ENCODE data around the gene PAK6.

Gene PAK6

DNA sequence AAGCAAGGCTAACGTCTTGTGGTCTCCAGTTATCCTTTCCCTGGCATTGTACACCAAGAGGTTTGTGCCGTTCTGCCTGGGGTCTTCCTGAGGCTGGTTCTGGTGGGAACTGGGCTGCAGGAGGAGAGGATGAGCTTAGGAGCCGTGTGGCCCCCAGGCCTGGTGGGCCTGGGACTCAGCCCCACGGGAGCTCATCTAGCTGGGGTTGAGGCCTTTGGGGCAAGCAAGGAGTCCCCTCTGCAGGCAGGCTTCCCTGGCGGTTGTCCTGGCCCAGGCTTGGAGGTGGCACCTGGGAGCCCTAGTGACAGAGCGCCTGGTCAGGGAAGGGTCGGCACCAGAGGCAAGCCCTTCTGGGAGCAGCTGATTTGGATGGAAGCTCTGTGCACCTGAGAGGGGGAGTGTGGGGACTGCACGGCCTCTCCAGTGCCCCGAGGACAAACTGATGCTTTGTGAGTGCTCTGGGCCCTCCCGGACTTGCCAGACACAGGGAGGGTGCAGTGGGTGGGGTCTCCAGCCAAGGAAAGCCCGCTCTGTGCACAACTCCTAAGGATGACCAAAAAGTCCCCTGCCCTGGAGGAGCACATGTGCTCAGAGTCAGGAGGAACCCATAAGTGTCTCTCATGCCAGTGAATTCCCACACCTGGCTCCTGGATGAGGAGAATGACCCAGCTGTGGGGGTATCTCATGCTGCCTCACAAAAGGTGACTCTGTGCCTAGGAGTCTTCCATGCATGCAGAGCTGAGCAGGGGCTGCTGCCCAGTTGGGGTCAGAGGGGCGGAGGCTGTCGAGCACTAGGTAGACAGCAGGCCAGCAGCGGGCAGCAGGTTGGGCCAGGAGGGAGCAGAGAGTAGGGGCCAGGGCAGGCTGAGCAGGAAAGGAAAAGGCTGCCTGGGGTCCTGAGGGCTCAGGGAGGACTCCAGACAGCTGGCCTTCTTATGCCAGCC is 2.7 kb downstream of the PAK6 start:
- no peak for DNase-seq

- no peak for DNase-seq
These were observed 3.3 kb downstream of the PAK6 start for GRCh38 chr15:40242213-40242599.

DNA sequence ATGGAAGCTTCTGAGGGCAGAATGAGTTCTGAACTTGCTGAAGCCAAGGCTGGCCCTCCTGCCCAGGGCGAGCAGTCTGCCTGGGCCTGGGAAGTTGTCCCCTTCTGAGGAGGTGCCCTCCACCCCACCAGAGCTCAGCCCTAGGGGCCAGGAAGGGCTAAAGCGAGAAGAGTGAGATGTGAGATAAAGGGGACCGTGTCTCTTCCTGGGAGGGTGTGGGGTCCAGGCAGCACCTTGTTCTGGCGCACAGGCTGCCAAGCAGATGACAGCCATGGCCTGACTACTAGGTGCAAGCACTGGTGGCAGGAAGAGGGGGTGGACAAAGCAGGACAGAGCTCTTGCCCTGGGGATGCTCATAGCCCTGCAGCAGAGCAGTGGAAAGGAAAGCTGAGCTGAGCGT is 3.7 kb downstream of the PAK6 start:
- no peak for DNase-seq

- DNase-seq: no peak
These were observed 4.4 kb downstream of the PAK6 start for GRCh38 chr15:40243126-40243810.

DNA sequence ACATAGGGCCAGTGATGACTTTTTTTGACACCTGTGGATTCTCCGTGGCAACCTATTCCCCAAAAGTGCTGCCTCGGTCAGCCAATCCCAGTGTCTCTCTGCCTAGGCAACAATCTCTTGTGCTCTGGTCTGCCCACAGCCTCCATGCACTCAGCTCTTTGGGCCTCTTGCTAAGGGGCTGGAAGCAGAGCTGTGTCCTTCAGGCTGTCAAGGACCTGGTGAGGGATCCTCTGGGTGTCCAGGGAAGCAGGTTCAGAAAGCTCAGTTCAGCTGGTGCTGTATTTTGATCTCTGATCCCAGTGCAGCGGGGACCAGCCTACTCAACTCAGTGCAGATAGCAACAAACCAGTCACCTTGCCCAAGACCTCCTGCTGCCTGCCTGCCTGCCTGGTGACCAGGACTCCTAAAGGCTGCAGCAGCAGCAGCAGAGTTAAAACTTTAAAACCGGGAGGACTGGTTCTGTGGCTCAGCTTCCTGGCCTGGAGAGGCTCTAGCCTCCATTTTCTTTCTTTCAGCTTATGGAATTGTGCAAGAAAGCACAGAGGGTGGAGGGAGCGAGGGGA is 6.2 kb downstream of the PAK6 start:
- no peak for DNase-seq

DNA sequence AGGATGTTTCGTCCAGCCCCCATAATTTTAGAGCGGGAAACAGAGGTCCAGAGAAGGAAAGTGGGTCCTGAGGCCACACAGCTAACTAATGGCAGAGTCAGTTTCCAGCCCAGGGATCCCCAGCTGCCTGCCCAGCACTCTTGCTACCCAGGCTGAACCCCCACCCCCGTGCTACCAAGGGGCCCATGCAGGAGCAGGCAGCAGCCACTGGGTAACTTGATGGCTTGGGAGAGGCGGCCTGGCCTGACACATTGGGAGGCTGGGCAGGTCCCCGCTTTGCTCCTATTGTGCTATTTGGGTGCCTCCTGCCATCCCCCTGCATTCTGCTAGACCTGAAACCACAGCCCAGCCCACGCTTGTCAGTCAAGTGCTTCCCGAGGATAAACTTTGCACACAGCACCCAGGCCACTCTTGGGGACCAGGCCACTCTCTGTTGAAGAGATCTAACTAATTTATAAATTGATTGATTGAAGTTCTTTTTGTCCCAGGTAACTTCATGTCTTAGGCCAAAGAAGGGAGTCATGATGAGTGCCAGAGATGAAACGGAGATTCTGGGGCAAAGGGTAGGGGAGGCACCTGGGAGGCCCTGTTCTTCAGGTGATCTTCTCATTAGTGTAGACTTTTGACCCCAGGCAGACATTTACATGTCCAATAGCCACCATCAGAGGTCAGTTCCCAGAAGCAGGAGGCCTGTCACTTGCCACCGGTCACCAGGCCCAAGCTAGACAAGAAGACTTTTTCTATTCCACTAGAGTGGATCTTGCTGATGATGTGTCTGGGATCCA is 7.0 kb downstream of the PAK6 start:
- DNase-seq: no peak

GRCh38 chr15:40246496-40247280 is 7.8 kb downstream of the PAK6 start:
- DNase-seq: no peak

DNA sequence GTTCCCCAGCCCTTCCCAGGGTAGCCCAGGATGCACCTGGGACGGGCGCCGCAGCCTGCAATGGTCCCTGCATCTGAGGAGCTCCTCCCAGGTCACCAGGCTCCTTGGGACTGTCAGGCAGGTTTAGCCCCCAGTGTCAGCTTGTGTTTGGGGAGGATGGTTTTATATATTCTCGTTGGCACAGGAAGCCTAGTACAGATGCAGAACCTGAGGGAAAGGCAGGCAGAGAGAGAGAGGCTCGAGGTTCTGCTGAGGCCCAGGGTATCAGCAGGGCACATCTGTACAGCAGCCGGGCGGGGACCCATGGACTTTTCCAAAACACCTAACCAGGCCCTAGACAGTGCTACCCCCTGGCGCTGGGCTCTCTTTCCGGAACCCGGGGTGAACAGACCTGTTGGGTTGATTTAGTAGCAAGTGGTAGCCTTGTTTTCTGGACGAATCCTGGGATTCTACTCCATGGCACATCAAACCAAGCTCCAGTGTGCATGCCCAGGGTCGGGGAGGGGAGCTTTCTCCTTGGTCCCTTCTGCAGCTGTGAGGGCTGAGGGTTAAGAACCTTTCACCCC is 8.6 kb downstream of the PAK6 start:
- DNase-seq: no peak

- DNase-seq: no peak
These were observed 9.3 kb downstream of the PAK6 start for GRCh38 chr15:40248006-40248783.

DNA sequence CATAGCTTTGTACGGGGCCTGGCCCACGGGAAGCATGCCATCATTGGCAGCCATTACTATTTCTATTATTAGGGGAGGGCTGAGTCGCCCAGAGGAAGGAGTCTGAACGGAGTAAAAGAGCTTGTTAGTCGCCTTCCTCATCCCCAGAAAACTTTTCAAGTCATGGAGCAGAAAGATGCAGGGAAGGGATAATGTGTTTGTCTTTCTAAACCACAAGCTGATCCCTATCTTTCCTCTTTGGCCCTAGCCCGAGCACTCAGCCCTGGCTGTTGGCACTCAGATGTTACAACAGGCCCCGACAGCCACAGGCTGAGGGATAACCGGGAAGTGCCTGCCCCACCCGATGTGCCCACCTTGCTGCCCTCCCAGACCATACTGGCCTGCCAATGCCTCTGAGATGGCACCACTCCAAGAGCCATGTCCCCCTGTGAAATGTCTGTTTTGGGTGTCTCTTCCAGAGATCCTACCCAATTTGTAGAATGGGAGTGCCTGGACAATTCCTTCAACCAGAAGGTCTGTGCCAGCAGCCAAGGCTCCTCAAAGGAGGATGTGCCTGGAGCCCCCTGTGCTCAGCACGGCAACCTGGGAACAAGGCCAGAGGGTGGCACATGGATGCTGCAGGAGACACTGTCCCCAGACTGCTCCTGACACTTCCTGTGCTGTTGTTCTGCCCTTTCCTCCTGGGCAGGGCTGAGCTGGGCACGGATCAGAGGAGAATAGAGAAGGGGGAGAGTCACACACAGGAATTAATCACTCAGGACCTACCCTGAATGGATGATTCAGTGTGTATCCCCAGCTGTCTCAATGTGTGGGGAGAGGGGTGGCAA is 10.8 kb downstream of the PAK6 start:
- no peak for DNase-seq

DNA sequence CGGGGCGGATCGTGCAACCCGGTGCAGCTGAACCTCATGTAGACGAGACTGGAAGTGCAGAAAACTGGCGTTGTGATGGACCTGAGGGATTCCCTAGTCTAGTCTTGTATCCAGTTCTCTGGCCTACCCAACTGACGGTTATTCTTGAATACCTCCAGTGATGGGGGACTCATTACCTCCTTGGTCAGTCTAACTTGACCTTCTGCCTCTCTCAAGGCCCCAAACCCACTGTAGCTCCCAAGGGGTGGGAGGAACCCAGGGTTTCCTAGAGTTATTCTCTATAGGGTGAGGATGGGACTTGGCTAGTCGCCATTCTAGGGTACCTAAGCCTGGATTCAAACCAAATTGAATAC is 11.4 kb downstream of the PAK6 start:
- no peak for DNase-seq

DNA sequence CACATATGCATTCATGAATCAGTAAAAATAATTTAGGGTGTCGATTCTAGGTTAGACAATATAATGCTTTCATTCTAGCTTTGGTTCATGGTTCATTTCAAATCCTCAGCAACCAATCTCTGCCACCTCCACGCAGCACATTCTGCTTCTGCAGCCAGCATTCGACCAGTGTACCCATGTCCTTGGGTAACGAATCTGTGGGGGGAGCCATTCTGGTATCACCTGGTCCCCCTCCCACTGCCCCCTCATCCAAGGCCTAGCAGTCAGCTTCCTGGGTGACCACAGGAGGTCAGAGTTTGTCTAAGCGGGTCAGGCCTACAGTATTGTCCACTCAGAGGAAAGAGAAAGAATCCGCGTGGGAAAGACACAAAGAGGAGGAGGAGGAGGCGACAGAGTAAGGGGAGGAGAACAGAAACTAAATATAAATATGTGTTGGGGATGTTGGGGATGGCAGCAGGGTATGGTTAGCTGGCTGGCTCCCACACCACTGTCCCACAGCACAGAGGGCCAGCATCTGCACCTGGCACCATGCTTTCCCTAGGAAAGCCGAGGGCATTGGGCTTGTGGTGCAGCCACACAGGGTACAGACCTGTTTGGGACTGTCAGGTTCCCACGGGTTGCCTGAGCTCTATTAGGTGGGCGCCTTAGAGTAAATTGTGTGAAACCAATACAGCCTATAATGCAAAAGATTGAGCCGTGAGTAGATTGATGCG is 12.1 kb downstream of the PAK6 start:
- no peak for DNase-seq

DNA sequence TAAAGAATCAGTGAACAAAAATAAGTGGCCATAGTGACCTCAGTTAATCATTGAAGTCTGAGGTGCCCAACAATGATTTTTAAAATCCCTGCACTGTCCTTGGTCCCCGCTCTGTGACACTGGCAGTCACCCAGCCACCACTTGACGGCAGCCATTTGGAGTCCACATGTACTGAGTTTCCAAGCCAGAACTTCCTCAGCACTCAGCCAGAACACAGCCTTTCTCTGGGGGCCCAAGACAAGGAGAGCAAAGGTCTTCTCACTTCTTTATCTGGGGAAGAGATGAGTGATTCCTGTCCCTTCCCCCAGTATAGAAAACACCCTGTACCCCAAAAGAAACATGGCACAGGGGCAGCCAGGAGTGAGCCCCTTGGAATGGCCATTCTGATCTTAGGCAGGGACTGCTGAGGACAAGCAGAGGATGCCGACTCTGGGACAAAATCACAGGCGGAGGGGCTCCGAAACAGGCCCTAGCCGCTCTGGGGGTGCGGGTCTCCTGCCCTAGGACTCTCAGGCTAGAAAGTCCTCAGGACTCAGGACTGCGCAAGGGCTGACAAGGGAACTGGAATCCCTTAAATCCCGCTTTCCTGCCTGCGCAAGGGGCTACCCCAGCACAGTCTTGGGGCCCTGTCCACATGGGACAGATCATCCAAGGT is 12.8 kb downstream of the PAK6 start:
- no peak for DNase-seq

DNA sequence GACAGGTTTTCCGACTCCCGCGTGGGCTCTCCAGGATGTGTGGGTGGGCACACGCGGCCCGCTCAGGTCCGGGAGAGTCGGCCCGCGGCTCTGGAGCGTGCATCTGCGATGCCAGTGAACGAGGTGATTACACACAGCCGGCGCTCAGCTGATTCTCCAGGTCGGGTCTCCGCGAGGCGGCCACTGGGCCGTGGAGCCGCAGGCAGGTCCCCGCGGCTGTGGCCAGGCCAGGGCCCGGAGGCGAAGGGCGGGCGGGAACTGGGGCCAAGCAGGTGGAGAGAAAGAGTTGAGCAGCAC is 13.2 kb downstream of the PAK6 start:
- no peak for DNase-seq

DNA sequence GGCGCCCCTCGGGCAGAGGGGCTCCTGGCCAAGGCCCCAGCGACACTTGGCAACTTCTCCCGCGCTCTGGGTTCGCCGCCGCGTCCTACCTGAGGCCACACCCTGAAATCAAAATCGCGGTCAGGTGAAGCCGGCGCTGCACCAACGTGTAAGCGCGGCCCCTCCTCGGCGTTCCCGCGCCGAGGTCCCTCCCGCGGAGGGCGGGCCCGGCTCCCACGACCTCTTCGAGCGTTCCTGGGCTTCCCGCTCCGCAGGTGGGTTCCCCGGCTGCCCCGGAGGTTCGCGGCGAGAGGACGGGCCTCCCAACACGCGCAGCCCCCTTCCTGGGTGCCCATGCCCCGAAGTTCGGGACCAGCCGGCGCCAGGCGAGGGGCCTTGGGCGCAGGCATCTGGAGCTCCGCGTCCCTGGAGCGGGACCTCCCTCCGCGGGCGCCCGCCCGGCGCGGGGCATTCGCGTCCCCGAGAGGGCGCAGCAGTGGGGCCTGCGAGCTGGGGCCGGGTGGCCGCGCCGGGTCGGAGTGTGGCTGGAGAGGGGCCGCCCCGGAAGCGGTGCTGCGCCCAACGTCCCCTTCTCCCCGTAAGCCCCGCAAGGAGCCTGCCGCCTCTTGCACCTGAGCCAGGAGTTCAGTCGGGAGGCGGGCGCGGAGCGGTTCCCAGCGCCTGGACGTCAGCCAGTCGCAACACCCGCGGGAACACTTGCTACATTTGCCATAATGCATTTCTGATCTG is 13.7 kb downstream of the PAK6 start:
- peak; percentile 23 to 43 for DNase-seq

GRCh38 chr15:40253167-40253790 is 14.4 kb downstream of the PAK6 start:
- no peak for DNase-seq

- DNase-seq: no peak
These were observed 15.6 kb downstream of the PAK6 start for GRCh38 chr15:40254452-40254851.

DNA sequence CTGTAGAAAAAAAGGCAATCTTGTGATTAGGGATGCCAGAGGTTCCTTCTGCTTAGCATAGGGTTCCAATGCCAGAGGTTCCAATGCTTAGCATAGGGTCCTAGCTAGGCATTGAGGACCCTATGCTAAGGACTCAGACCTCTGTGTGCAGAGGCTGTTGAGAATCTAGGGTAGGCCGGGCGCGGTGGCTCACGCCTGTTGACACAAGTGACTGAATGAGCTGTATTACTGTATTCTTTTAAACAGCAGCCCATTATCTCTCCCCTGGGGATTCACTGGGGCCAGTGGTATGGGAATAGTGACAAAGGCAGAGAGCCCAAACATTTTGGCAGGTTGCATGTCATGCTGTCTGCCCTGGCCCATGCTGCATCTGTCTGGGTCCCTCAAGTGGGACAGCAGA is 16.2 kb downstream of the PAK6 start:
- DNase-seq: peak; percentile 20 to 39
